HG02870 (cell line): ENCODE measurements around the gene DNAJC12.
"Not testable (repeated sequence)": the region's sequence is repeated elsewhere in the genome, so short reads cannot be mapped to it uniquely, and the experiment has no call there.

Experiments used
- ATAC-seq: cut with Tn5 transposase; IDR thresholded peaks from one replicate; pipeline ENCODE4 v1.9.1; 2021; ENCODE audit warnings: mild to moderate bottlenecking, moderate library complexity; ENCODE audit not compliant: unreplicated experiment

DNAJC12 gene

DNA sequence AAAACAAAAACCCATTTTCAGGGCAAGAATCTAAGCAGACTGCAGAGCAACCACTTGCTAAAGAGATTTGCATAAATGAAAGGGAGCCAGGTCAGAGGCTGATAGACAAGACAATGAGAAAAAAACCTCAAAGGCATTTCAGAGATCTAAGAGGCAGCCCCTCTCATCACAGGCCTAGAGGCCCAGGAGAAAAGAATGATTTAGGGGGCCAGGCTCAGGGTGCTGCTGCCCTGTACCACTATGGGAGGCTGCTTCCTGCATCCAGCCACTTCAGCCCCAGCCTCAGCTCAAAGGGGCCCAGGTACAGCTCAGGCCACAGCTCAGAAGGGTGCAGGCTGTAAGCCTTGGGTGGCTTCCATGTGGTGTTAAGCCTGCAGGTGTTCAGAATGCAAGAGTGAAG lies 3.7 kb upstream of the DNAJC12 start:
- no peak for ATAC-seq

DNA sequence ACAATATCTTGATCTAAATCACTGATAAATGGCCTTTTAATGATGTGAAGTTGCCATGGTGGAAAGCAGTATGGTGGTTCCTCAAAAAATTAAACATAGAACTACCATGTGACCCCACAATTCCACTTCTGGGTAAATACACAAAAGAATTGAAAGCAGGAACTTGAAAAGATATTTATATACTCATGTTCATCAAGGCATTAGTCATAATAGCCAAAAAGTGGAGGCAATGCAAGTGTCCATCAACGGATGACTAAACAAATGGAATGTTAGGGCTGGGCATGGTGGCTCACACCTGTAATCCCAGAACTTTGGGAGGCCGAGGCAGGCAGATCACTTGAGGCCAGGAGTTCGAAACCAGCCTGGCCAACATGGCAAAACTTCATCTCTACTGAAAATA lies 2.0 kb upstream of the DNAJC12 start:
- ATAC-seq = no peak

DNA sequence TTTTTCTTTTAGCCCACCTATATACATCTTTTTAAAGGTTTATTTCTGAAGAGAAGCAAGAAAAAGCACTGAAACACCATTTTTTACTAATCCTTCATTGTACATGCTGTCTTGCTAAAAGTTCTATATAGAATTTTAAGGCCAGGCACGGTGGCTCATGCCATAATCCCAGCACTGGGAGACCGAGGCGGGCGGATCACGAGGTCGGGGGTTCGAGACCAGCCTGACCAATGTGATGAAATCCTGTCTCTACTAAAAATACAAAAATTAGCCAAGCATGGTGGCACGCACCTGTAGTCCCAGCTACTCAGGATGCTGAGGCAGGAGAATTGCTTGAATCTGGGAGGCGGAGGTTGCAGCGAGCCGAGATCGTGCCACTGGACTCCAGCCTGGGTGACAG lies 1.5 kb upstream of the DNAJC12 start:
- not testable (repeated sequence) for ATAC-seq

DNA sequence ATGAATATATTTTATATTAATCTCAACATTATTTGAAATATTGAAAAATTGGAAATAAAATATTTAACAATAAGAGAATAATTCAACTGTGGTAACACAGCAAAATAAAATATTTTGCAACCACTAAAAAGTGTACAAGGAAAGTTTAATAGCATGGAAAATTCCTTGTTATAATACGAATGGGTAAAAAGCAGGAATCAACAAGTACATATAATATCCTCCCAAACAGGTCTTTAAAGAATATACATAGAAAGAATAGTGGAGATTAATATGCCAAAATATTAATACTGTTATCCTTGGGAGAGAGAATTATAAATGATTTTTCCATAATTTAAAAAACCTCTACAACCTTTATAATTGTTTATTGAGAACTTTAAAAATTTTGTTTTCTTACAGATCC lies 1.0 kb downstream of the DNAJC12 start:
- ATAC-seq = no peak

DNA sequence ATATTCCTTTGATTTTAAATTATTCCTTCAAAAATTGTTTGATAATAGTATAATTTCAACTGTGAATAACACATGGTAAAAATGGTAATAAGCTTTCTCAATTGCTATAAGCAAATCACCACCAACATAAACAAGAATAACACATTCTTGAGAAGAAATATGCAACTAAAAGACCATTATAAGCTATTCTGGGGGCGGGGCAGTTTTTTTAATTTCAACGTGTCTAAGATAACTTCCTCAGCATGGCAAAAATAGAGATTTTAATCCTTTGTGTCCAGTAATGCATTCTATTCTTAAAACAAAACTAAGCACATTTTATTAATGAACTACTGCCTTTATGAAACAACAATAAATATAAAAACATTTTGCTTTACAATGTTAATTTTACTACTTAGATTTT lies 1.5 kb downstream of the DNAJC12 start:
- no peak for ATAC-seq

DNA sequence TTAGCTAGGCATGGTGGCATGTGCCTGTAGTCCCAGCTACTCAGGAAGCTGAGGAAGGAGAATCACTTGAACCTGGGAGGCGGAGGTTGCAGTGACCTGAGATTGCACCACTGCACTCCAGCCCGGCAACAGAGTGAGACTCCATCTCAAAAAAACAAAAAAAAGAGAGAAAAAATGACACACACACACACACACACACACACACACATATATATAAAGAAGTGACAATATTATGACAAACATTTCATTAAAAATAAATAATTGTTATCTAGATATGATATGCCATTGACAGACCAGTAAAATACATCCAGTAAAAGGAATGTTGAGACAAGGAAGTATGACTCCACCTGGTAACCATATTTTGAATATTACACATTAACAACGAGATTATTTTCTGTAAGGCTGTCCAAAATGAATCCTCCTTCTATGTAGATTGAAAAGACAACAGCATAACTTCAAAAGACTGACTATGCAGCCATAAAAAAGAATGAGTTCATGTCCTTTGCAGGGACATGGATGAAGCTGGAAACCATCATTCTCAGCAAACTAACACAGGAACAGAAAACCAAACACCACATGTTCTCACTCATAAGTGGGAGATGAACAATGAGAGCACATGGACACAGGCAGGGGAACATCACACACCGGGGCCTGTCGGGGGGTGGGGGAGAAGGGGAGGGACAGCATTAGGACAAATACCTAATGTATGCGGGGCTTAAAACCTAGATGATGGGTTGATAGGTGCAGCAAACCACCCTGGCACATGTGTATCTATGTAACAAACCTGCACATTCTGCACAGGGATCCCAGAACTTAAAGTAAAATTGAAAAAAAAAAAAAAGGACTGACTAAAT lies 2.2 kb downstream of the DNAJC12 start:
- not testable (repeated sequence) for ATAC-seq

DNA sequence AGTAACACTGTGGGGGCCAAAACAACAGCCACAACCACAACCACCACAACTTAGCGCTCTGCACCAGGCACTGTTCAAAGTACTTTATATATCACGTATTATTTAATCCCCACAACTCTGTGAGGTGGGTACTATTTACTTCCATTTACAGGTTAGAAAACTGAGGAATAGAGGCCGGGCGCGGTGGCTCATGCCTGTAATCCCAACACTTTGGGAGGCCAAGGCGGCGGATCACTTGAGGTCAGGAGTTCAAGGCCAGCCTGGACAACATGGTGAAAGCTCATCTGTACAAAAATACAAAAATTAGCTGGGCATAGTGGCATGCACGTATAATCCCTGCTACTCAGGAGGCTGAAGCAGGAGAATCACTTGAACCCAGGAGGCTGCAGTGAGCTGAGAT lies 3.6 kb downstream of the DNAJC12 start:
- no peak for ATAC-seq

DNA sequence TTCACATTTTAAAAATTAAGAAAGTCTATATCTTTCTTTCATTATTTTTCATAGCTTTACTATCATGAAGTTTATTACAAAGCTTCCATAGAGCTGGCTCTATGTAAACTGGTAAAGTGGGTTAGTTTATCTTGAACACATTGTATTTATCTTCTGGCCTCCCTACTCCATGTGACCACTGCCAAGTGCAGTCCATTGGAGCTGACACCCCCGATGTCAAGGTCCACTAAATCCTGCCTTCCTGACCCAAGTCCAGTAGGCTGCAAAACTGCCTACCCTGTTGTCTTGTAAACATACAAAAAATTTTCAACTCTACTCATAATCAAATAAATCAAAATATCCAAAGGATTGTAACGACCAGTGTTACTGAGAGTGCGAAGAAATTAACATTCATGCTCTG lies 10.2 kb downstream of the DNAJC12 start:
- ATAC-seq = no peak

DNA sequence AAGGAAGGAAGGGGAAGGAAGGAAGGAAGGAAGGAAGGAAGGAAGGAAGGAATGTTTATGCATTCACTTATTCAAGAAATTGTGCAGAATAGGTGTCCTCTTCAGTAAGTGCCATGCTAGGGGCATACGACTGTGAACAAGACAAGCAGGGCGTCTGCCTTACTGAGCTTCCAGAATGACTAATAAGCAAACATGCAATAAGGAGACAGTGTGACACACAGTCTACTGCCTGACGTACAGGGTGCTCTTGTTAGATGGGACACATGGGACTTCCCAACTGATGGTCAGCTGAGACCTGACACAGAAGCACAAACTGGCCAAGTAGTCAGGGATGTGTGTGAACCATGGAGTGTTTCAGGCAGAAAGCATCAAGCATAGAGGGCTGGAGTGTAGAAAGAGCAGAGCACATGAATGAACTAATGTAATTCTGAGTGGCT lies 18.2 kb downstream of the DNAJC12 start:
- ATAC-seq = no peak

DNA sequence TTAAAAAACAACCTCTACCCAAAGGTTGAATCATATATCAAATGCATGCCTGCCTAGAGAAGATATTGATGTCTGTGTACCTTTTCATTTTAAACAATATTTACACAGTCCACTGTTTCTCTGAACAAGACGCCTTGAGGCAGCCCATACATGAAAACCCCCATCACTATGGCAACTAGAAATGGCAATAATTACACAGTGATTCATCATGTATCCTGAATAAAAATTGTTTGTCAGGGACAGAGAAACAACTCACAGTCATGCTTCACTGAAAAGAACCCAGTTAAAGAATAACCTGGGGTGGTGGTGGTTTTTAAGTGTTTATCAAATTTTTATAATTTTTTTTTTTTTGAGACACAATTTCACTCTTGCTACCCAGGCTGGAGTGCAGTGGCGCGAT lies 19.7 kb downstream of the DNAJC12 start:
- no peak for ATAC-seq

DNA sequence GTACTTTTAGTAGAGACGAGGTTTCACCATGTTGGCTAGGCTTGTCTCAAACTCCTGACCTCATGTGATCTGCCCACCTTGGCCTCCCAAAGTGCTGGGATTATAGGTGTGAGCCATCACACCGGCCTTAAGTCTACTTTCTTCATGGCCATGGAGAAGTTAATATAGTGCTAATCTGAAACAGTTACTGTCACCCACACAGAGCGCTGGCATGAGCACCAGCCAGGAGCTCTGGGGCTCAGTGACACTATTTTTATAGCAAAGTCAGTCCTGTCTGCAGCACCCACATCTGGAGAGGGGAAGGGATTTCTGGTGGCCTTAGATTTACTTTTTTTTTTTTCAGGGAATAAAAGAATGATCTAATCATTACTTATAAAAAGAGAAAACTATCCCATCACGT lies 21.3 kb downstream of the DNAJC12 start:
- ATAC-seq = no peak

DNA sequence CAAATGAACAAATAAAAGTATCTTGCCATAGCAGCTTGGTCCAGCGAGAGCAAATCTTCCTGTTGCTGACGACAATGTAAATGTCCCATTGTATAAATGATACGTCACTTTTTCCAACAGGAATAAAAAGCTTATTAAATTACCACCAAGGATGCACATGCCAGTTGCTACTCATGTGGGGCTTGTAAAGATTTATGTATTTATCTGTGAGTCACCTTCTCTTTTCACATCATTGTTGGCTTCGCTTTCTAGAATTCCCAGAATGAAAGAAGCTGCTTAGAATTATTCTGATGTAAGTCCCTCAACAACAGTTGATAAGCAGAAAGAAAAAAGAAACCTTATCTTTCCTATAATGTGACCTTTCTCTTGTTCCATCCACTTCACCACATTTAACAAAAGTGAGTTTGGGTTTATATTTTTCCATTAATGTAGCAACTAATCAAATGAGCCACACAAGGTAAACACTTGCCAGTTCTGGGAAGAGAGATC lies 22.4 kb downstream of the DNAJC12 start:
- no peak for ATAC-seq

DNA sequence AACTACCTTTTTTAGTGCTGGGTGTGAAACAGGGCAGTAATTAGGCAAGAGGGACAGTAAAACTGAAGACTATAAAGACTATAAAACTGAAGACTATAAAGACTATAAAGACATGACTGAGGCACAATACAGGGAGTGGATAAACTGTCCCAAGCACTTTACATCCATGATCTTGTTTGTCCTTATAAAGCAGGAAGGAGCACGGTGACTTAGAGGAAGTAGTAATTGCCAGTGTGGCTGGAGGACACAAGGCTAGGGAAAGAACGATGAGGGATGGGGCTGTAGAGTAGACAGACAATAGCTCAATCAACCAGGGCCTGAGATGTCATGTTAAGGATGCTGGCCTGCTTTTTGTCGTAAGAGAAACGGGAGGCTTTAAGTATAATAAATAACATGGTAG lies 26.0 kb downstream of the DNAJC12 start:
- no peak for ATAC-seq

DNA sequence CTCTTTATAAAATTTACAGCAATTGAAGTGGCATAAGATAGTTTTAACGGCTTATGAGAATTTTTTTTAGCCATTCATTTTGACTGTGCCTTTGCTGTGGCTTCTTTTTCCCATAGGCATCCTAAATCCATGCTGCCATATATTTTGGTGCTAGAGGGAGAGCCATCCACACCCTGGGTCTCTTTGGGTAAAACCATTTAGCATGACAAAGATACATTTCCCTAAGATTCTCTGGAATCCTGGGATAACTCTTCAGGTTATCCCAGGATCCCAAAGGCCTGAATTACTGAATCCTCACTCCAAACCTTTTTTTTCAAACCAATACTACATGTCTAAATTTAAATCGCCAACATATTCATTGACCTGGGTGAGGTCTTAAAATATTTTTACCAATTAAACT lies 28.9 kb downstream of the DNAJC12 start:
- ATAC-seq = no peak

DNA sequence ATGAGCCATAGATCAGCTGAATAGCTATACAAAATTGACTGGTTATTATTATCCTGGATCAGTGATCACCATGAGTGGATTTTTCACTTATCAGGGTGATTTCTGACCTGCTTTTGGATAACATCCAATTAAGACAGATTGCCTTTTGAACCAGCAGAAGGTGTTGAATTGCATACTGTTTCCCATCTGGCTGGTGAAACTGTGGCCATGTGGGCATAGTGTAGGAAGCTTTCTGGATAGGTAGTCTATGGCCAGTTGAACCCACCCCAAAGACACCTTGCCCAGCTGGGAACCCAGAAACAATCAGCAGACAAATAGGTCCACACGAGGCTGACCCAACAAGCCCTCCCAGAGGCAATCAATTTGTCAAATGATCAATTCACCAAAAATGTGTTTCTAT lies 29.3 kb downstream of the DNAJC12 start:
- ATAC-seq = no peak

DNA sequence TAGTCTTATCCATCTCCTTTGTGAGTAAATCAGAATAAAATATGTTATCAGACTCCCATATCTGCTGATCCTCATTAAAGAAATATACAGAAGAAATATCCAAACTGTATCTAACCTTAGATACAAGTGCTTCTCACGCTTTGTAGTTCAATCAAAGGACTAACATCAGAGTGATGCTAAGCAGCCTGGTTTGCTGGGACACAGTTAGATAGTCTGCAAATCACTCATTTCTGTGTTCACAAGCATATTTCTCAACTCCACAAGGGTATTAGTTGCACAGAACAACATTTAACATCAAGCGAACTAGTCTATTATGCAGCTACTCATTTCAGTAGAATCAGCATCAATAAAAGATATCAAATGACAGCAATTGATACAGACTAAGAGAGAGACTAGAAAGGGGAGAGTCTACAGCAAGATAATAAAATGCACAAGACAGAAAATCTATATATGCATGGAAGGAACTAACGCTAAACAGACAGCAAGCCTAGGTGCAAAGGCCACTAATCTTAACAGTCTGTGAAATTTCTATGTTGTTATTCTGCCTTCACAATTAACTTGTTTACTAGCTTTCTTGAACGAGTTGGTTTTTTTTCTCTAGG lies 30.0 kb downstream of the DNAJC12 start:
- ATAC-seq = no peak

DNA sequence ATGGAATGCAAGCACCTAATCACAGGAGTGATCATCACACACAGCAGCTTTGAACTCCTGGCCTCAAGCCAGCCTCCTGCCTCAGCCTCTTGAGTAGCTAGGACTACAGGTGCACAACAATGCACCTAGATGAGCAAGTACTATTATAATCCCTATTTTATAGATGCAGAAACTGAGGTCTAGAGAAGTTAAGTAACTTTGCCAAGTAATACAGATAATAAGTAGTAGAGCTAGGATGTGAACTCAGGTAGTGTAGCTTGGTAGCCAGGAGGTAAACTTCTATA lies 33.7 kb downstream of the DNAJC12 start:
- no peak for ATAC-seq

DNA sequence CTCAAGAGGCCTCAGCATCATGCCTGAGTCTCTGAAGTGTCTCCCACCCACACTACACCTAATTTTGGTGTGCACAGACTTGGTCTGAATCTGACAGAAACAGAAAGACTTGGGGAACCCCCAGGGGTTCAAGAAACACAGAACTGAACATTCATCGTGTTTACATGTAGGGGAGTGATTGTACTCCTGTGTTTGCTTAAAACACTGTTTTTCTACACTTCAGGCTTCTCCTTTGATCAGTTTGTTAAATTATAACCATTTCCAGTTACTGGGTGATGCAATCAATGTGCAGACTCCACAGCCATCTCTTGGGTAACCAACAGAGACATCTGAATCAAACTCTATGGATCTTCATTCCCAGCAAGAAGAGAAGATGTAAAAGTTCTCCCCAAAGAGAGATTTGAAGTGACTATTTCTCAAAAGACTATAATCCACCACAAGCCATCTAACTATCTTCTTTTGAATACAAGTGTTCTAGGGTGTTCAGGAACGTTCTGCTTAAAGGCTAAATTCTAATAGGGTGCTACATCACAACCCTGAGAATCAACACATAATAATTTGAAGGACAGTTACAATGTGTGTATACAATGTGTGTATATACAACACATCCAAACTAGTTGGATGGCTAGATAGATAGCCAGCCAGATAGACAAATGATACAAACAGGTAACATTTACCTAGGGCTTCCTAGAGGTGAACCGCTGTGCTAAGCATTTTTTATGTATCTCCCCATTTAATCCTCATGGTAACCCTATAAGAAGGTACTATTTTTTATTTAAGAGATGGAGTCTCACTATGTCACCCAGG lies 34.2 kb downstream of the DNAJC12 start:
- ATAC-seq = peak; percentile 97

DNA sequence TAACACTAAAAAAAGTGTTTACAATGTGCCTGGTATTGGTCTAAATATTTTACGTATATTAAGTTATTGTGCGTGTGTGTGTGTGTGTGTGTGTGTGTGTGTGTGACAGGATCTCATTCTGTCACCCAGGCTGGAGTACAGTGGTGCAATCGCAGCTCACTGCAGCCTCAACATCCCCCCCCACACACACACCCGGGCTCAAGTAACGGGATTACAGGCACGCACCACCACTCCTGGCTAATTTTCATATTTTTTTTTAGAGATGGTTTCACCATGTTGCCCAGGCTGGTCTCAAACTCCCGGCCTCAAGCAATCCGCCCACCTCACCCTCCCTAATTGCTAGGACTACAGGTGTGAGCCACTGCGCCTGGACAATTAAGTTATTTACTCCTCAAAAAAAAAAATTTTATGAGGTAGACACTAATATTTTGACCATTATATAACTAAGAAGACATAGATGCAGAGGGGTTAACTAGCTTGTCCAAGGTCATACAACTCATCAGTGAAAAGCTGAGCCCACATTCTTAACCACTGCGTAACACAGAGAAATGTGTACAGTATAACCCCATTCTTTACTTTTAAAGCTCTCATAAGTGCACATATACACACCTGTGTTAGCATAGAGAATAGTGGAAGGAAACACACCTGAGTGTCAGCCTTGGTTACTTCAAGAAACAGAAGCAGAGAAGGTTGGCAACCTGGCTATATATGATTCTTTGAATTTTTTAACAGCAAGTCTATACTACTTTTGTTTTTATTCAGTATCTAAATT lies 35.0 kb downstream of the DNAJC12 start:
- peak; percentile 35 for ATAC-seq

DNA sequence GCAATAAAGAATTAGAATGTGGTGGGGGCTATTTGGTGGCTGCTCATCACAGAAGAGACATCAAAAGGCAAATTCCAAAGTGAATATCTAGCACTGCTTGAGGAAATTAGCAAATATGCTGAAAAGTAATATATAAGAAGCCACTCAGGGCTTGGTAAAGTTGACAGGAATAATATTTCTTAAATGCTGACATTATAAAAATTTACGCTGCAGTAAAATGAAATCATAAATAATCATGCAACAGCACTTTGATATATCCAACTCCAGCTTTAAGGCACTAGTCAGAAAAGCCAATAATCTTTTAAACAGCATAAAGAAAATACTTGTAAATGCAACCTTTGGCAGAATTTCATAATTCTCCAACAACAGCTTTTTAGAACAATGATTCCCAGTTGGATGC lies 36.9 kb downstream of the DNAJC12 start:
- ATAC-seq = no peak

DNA sequence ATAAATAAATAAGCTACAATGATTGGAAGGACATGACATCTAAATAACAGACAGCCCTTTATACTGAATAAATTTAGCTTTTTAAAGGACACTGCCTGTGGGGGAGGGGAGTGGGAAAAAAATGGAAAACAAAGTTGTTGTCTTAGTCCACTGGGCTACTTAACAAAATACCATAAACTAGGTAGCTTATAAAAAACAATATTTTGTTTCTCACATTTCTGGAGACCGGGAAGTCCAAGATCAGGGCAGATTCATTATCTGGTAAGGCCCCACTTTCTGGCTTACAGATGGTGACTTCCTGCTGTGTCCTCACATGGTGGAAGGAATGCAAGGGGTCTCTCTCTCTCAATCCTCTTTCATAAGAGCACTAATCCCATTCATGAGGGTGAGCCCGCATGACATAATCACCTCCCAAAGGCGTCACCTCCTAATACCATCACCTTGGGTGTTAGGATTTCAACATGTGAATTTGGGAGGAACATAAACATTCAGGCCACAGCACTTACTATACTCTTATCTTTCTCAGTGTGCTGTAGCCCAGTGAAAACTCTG lies 43.0 kb downstream of the DNAJC12 start:
- ATAC-seq = no peak
